ENCODE measurements around the gene GJD2.

DNA sequence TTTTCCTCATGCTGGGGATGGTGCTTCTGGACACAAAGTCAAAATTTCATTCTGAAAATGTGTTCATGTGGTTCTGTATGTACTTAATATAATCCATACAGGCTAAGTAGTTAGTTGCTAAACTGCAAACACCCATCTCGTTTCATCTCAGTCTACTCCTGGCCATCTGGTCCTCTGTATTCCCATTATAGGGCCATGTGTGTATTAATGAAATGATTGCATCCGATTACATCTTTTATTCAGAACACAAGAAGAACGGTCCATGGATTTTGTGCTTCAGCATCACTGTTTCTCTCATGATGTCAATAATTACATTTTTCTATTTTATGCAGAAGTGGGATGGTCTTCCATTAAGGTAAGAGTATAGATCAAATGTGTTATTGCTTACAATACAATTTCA, 6.1 kb upstream of the GJD2 start:
- TF ChIP-seq, protein P1, sequence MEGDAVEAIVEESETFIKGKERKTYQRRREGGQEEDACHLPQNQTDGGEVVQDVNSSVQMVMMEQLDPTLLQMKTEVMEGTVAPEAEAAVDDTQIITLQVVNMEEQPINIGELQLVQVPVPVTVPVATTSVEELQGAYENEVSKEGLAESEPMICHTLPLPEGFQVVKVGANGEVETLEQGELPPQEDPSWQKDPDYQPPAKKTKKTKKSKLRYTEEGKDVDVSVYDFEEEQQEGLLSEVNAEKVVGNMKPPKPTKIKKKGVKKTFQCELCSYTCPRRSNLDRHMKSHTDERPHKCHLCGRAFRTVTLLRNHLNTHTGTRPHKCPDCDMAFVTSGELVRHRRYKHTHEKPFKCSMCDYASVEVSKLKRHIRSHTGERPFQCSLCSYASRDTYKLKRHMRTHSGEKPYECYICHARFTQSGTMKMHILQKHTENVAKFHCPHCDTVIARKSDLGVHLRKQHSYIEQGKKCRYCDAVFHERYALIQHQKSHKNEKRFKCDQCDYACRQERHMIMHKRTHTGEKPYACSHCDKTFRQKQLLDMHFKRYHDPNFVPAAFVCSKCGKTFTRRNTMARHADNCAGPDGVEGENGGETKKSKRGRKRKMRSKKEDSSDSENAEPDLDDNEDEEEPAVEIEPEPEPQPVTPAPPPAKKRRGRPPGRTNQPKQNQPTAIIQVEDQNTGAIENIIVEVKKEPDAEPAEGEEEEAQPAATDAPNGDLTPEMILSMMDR (IDR thresholded peaks at IDR 0.05), result no peak
- TF ChIP-seq POLR2A (IDR thresholded peaks at IDR 0.05), result no peak
- TF ChIP-seq EP300 (IDR thresholded peaks at IDR 0.05), result no peak
